Left lung (tissue), 14 donors: ENCODE data around the gene ZNF273. TPM values are rescaled to one million over a fixed set of nuclear protein-coding genes. Genes with fewer than 3 reads are reported as not detected.
"Not testable (repeated sequence)": the region's sequence is repeated elsewhere in the genome, so short reads cannot be mapped to it uniquely, and the experiment has no call there.

ENCODE experiments used
- ATAC-seq: fragments of 200-7000 bp; cut with Tn5 transposase; one replicate; pipeline ENCODE4 v1.9.1; 2020; ENCODE audit warnings: moderate library complexity
- DNase-seq, 4 donors: peaks; one replicate each; pipeline ENCODE4 v3.0.0-alpha.2; 2013 to 2020
- H3K27ac ChIP-seq, 2 donors: fragments of 200-600 bp; sonication (generic) in 1 of 2; one replicate each; pipeline versions ENCODE4 v1.5.0 to v1.8.0; 2020 to 2021
- H3K27me3 ChIP-seq, 2 donors: fragments of 200-600 bp; sonication (generic) in 1 of 2; one replicate each; pipeline versions ENCODE4 v1.5.0 to v1.8.0; 2020 to 2021
- H3K36me3 ChIP-seq, 2 donors: fragments of 200-600 bp; sonication (generic) in 1 of 2; one replicate each; pipeline versions ENCODE4 v1.5.0 to v1.8.0; 2020 to 2021
- H3K4me1 ChIP-seq, 2 donors: fragments of 200-600 bp; one replicate each; pipeline ENCODE4 v1.8.0; 2021
- H3K4me3 ChIP-seq, 2 donors: fragments of 200-600 bp; sonication (generic) in 1 of 2; one replicate each; pipeline versions ENCODE4 v1.5.0 to v1.8.0; 2020 to 2021; ENCODE audit warnings: mild to moderate bottlenecking in 1 of 2
- H3K9me3 ChIP-seq, 2 donors: fragments of 200-600 bp; sonication (generic) in 1 of 2; one replicate each; pipeline versions ENCODE4 v1.5.0 to v1.8.0; 2020 to 2021
- CTCF ChIP-seq, 2 donors: fragments of 200-600 bp; sonication (generic) in 1 of 2; IDR thresholded peaks; one replicate each; pipeline versions ENCODE4 v1.5.0 to v1.8.0; 2021; ENCODE audit warnings: antibody characterized with exemption in 2 of 2
- intact Hi-C, 2 donors: fragments of 100-400 bp; cut with DNase I; formaldehyde crosslinking; loops; one replicate each; pipeline versions ENCODE4 v1.11.2 to v1.14.2; 2022
- long read RNA-seq, 12 donors: library from polyadenylated mRNA in 2 of 12; unstranded in 2 of 12; transcript quantifications; one replicate each; pipeline ENCODE4 v2.0.0 and lab custom pipeline, GENCODE V29; 2019 to 2026
- polyA plus RNA-seq, 6 donors: library from polyadenylated mRNA; unstranded; fragments of 120-200 nt; gene quantifications; one replicate each; pipeline ENCODE4 v1.2.1, GENCODE V29; 2013; ENCODE audit not compliant: insufficient read length in 6 of 6
- total RNA-seq, 2 donors: library from RNA; stranded (reverse); fragmentation: NEBNext Ultra II Directional; extraction: Animal tissue kit (Norgen Biotek cat#: 25700); gene quantifications; one replicate each; pipeline ENCODE4 v1.2.1, GENCODE V29; 2021
- donor health status: DM: no; HTN: yes; CAD: no.
- donor health status: DM: no; HTN: no; CAD: no.

Gene ZNF273
- 1 to 10 TPM; 5.0 to 5.8 TPM for total RNA-seq
- 10 to 100 TPM; 11.0 to 16.7 (median 13.4) TPM for polyA plus RNA-seq
- long read RNA-seq, donor 1, transcript ZNF273-201 (5 exons, 3,757 nt), result major isoform, 5 of 54 reads
- long read RNA-seq, donor 1, partial matches to known transcripts, result 46 of 54 reads
- long read RNA-seq, donor 1, other reads (novel, unspliced or antisense), result 0 of 54 reads
- long read RNA-seq, donor 2, partial matches to known transcripts, result 43 of 44 reads
- long read RNA-seq, donor 2, other reads (novel, unspliced or antisense), result 0 of 44 reads
- long read RNA-seq, donor 3, partial matches to known transcripts, result 17 of 29 reads
- long read RNA-seq, donor 3, other reads (novel, unspliced or antisense), result 7 of 29 reads
- long read RNA-seq, donor 4, partial matches to known transcripts, result 0 of 1 reads
- long read RNA-seq, donor 4, other reads (novel, unspliced or antisense), result 1 of 1 reads
- long read RNA-seq, donor 5, partial matches to known transcripts, result 0 of 1 reads
- long read RNA-seq, donor 5, other reads (novel, unspliced or antisense), result 0 of 1 reads
- long read RNA-seq, donor 6, partial matches to known transcripts, result 21 of 26 reads
- long read RNA-seq, donor 6, other reads (novel, unspliced or antisense), result 0 of 26 reads
- long read RNA-seq, donor 7, partial matches to known transcripts, result 0 of 2 reads
- long read RNA-seq, donor 7, other reads (novel, unspliced or antisense), result 0 of 2 reads
- long read RNA-seq, donor 8, partial matches to known transcripts, result 21 of 37 reads
- long read RNA-seq, donor 8, other reads (novel, unspliced or antisense), result 14 of 37 reads
- long read RNA-seq, donor 9, result 0 reads
- long read RNA-seq, donor 10, partial matches to known transcripts, result 2 of 2 reads
- long read RNA-seq, donor 10, other reads (novel, unspliced or antisense), result 0 of 2 reads
- long read RNA-seq, donor 11, partial matches to known transcripts, result 18 of 24 reads
- long read RNA-seq, donor 11, other reads (novel, unspliced or antisense), result 6 of 24 reads
- long read RNA-seq, donor 12, partial matches to known transcripts, result 11 of 28 reads
- long read RNA-seq, donor 12, other reads (novel, unspliced or antisense), result 12 of 28 reads

DNA sequence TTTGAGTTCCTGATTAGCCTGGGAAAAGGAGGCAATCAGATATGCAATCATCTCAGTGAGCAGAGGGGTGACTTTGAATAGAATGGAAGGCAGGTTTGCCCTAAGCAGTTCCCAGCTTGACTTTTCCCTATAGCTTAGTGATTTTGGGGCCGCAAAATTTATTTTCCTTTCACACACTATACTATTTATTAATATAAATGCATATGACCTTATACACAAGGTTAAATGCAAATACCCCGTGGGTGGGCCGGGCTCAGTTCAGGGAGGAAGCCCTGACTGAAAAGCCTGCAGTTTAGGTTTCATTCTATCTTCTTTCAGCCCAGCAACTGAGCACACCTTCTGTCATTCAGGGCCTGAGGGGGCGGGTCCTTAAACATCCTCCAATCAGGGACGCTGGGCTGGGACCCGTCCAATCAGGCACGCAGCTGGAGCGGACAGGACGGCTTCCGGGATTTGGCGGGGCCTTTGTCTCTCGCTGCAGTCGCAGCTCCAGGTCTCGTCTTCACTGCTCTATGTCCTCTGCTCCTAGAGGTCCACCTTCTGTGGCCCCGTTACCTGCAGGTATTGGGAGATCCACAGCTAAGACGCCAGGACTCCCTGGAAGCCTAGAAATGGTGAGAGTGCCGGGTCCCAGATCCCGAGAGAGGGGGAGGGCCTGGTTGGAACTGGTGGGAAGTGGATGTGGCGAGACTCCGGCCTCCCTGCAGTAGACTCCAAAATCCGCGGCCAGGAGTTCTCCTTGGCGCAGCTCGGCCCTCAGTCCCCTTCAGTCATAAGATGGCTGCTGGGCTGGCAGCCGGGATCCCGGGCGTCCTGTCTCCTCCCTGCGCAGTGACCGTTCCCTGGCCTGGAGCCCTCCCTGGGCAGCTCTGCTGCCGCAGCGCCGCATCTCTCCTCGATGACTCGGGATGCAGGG, at the start of gene ZNF273:
Gene ZNF273, plus strand, starts transcription at position 468 of the 916 bp plus-strand sequence. Its CDS starts 45 bp downstream, at position 513.
- Histone ChIP-seq H3K9me3 (no peaks in the 10 kb centered on the region), H3K4me1 (peaks cover 5 to 25% of the 10 kb centered on the region in 2 donors), H3K4me3 (peak within 1 kb of the TSS; percentile 69 to 71), H3K27ac (peak within 1 kb of the TSS; percentile 62 to 70), H3K36me3 (no peaks in the 10 kb centered on the region), H3K27me3 (no peaks in the 10 kb centered on the region)
- peak; percentile 78 to 95 (median 92) for DNase-seq
- peak; percentile 99 for ATAC-seq
- TF ChIP-seq CTCF (IDR thresholded peaks at IDR 0.05), result no peak
- intact Hi-C loops, result no loop called here

GRCh38 chr7:64853679-64854078, 49.4 kb upstream of the ZNF273 start:
- H3K27ac ChIP-seq, result no peak overlapping the region
- no peaks in the 10 kb centered on the region for H3K4me1 ChIP-seq
- intact Hi-C loops, result no loop called here
- no peak for ATAC-seq
- no peak for TF ChIP-seq CTCF (IDR thresholded peaks at IDR 0.05)
- no peaks in the 10 kb centered on the region for H3K9me3 ChIP-seq
- no peaks in the 10 kb centered on the region for H3K27me3 ChIP-seq
- no peak for DNase-seq
- no peak overlapping the region for H3K4me3 ChIP-seq
- no peaks in the 10 kb centered on the region for H3K36me3 ChIP-seq

DNA sequence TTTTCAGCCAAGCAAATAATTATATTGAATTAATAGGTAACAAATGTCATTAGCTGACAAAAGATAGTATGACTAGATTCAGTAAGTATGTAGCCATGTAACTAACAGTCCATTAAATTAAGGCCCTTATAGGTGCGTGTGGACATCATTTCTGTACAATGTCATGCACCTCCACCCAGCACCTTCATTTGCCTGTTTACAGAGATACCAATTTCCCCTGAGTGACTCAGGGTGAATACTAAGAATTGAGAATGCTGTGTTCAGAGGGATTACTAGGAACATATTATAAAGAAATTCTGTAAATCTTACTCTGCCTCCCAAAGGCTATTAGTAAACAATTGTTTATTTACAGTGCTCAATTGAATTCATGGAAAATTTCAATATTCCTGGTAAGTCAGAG, 48.1 kb upstream of the ZNF273 start:
- Histone ChIP-seq H3K4me3 (no peak overlapping the region), H3K27me3 (no peaks in the 10 kb centered on the region), H3K4me1 (no peaks in the 10 kb centered on the region), H3K36me3 (no peaks in the 10 kb centered on the region), H3K27ac (no peak overlapping the region), H3K9me3 (no peaks in the 10 kb centered on the region)
- no peak for ATAC-seq
- TF ChIP-seq CTCF (IDR thresholded peaks at IDR 0.05), result no peak
- DNase-seq, result no peak
- intact Hi-C loops, result no loop called here

DNA sequence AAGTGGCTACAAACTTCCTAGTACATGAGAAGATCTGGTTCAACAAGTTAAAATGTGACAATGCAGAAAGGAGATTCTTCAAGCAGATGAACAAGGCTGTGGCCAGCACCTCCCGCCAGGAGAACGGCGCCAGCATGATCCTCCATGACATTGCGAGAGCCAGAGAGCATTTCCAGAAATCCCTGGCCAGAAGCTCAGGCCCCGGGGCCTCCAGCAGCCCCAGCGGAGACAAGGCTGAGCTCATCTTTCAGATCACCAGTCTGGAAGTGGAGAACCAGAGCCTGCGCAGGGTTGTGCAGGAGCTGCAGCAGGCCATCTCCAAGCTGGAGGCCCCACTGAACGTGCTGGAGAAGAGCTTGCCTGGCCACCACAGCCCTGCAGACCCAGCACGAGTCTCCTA, 40.1 kb upstream of the ZNF273 start:
- Histone ChIP-seq H3K36me3 (no peaks in the 10 kb centered on the region), H3K4me3 (no peak overlapping the region), H3K27ac (no peak overlapping the region), H3K4me1 (no peaks in the 10 kb centered on the region), H3K9me3 (peaks cover 0 to 8% of the 10 kb centered on the region in 2 donors), H3K27me3 (no peaks in the 10 kb centered on the region)
- no peak for TF ChIP-seq CTCF (IDR thresholded peaks at IDR 0.05)
- DNase-seq (no peak), ATAC-seq (no peak)
- intact Hi-C loops, result no loop called here

DNA sequence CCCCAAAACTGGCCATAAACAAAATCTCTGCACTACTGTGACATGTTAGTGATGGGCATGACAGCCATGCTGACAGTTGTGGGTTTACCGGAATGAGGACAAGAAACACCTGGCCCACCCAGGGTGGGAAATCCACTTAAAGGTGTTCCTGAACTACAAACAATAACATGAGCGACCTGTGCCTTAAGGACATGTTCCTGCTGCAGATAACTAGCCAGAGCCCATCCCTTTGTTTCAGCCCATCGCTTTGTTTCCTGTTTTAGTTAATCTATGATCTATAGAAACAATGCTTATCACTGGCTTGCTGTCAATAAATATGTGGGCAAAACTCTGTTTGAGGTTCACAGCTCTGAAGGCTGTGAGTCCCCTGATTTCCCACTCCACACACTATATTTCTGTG, 39.5 kb upstream of the ZNF273 start:
- H3K9me3 ChIP-seq, DNase-seq, H3K4me3 ChIP-seq, H3K27me3 ChIP-seq, H3K4me1 ChIP-seq, H3K36me3 ChIP-seq, ATAC-seq, H3K27ac ChIP-seq, intact Hi-C loops: not testable (repeated sequence)
